PC-9 (cell line): Measurements from ENCODE around the gene XPO6. TPM values are rescaled to one million over a fixed set of nuclear protein-coding genes. Genes with fewer than 3 reads are reported as not detected.

Experiments
- BruUV-seq: library from RNA; stranded (reverse); fragments of 400-500 nt; replicated peaks from 2 replicates; lab custom pipeline; 2021; lab: Mats Ljungman, UMichigan
- CTCF ChIA-PET: fragments of 300-600 bp; sonication (Branson Sonifier 250); formaldehyde crosslinking; loops from one replicate; lab custom pipeline; 2022; ENCODE audit warnings: antibody characterized with exemption; lab: Charles Lee
- POLR2A ChIA-PET: fragments of 300-600 bp; sonication (Branson Sonifier 250); formaldehyde crosslinking; loops from one replicate; lab custom pipeline; 2022; ENCODE audit warnings: antibody characterized with exemption; ENCODE audit not compliant: unreplicated experiment; lab: Charles Lee
- DNase-seq, 2 experiments: peaks; one replicate each; pipeline versions ENCODE4 v3.0.0 to v3.0.0-alpha.2; 2015 to 2022; ENCODE audit warnings: mixed read lengths in 1 of 2
- H2AFZ ChIP-seq: fragments of 200-600 bp; sonication (generic); 2 replicates; pipeline ENCODE4 v1.8.1; 2017; ENCODE audit warnings: antibody characterized with exemption
- H3F3A ChIP-seq: fragments of 200-600 bp; sonication (generic); 2 replicates; pipeline ENCODE4 v1.8.1; 2017; ENCODE audit warnings: antibody characterized with exemption, mild to moderate bottlenecking, low read depth; ENCODE audit not compliant: insufficient read depth
- H3K27ac ChIP-seq: fragments of 200-600 bp; sonication (generic); 2 replicates; pipeline ENCODE4 v1.6.1; 2016; ENCODE audit warnings: mixed run types
- H3K27me3 ChIP-seq: fragments of 200-600 bp; sonication (generic); 2 replicates; pipeline ENCODE4 v1.6.1; 2016; ENCODE audit warnings: low read depth, mixed run types; ENCODE audit not compliant: insufficient read depth
- H3K36me3 ChIP-seq: fragments of 200-600 bp; sonication (generic); 2 replicates; pipeline ENCODE4 v1.6.1; 2016; ENCODE audit warnings: low read depth, mixed run types
- H3K4me1 ChIP-seq: fragments of 200-600 bp; sonication (generic); replicated peaks from 2 replicates; pipeline ENCODE4 v1.6.1; 2016; ENCODE audit warnings: mixed run types; ENCODE audit not compliant: insufficient read depth
- H3K4me2 ChIP-seq: fragments of 200-600 bp; sonication (generic); 2 replicates; pipeline ENCODE4 v1.6.1; 2017; ENCODE audit warnings: mixed run types
- H3K4me3 ChIP-seq: fragments of 200-600 bp; sonication (generic); 2 replicates; pipeline ENCODE4 v1.6.1; 2016; ENCODE audit warnings: mixed run types
- H3K79me2 ChIP-seq: fragments of 200-600 bp; sonication (generic); 2 replicates; pipeline ENCODE4 v1.6.1; 2017; ENCODE audit warnings: low read depth, mixed run types
- H3K9me2 ChIP-seq: fragments of 200-600 bp; sonication (generic); 2 replicates; pipeline ENCODE4 v1.8.1; 2017; ENCODE audit warnings: mild to moderate bottlenecking; ENCODE audit not compliant: insufficient read depth
- H3K9me3 ChIP-seq: fragments of 200-600 bp; sonication (generic); 2 replicates; pipeline ENCODE4 v1.8.1; 2016; ENCODE audit warnings: low read depth; ENCODE audit not compliant: insufficient read depth
- H4K20me1 ChIP-seq: fragments of 200-600 bp; sonication (generic); 2 replicates; pipeline ENCODE4 v1.8.1; 2017; ENCODE audit not compliant: insufficient read depth
- EZH2 ChIP-seq: fragments of 200-600 bp; sonication (generic); IDR thresholded peaks from 2 replicates; pipeline ENCODE4 v1.8.0; 2017; ENCODE audit warnings: antibody characterized with exemption, low read depth
- intact Hi-C: fragments of 100-400 bp; cut with micrococcal nuclease; formaldehyde crosslinking; loops from one replicate; pipeline ENCODE4 v1.10.0; 2022; ENCODE audit not compliant: unreplicated experiment
- total RNA-seq: library from RNA; stranded (reverse); gene quantifications from 2 replicates; pipeline ENCODE4 v1.2.3, GENCODE V29; 2021
- TF ChIP-seq, protein P1 (sequence below): fragments of 200-600 bp; sonication (generic); conservative IDR thresholded peaks from 2 replicates; pipeline ENCODE4 v1.6.1; 2017; ENCODE audit warnings: mixed run types, antibody characterized with exemption, mild to moderate bottlenecking, moderate library complexity

XPO6 gene
- total RNA-seq, 1 experiment from 2014 or later: 154 TPM

DNA sequence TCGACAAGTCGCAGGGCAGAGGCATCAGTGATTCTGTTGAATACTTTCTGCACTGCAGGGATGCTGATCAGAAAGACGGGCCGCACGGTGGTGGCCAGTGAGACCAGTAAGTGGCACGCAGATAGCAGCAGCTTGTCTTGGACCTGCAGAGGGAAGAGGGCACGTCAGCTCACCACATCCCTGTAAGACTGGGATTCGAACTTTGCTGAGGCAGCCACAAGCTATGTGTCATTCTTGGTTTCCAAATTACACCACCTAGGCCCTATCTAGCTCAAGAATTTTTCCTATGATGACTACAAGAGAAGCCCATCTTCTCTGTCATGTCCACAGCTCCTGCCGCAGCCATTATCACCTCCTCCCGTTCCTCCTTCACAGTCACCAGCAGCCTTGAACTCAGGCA is 98.9 kb downstream of the XPO6 start:
- TF ChIP-seq EZH2: no peak
- TF ChIP-seq, protein P1, sequence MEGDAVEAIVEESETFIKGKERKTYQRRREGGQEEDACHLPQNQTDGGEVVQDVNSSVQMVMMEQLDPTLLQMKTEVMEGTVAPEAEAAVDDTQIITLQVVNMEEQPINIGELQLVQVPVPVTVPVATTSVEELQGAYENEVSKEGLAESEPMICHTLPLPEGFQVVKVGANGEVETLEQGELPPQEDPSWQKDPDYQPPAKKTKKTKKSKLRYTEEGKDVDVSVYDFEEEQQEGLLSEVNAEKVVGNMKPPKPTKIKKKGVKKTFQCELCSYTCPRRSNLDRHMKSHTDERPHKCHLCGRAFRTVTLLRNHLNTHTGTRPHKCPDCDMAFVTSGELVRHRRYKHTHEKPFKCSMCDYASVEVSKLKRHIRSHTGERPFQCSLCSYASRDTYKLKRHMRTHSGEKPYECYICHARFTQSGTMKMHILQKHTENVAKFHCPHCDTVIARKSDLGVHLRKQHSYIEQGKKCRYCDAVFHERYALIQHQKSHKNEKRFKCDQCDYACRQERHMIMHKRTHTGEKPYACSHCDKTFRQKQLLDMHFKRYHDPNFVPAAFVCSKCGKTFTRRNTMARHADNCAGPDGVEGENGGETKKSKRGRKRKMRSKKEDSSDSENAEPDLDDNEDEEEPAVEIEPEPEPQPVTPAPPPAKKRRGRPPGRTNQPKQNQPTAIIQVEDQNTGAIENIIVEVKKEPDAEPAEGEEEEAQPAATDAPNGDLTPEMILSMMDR: no peak
- Histone ChIP-seq H3F3A (peaks cover 5% of the 10 kb centered on the region; the same call in 1 of the 2 replicates), H3K27me3 (no peaks in the 10 kb centered on the region), H3K4me3 (no peak overlapping the region), H3K4me2 (no peak overlapping the region), H4K20me1 (no peaks in the 10 kb centered on the region; the same call in 1 of the 2 replicates), H3K9me2 (no peaks in the 10 kb centered on the region), H3K36me3 (peaks cover 25% of the 10 kb centered on the region), H3K9me3 (no peaks in the 10 kb centered on the region), H3K4me1 (no peaks in the 10 kb centered on the region), H3K79me2 (no peaks in the 10 kb centered on the region), H2AFZ (no peak overlapping the region), H3K27ac (no peak overlapping the region)
- DNase-seq: no peak
- POLR2A ChIA-PET: no interaction called here
- no TSS peak for BruUV-seq
- CTCF ChIA-PET: interaction anchor here (0.5 kb wide), 1 partner anchor 164 kb away, joined by 4 read pairs; no protein-coding TSS in a partner anchor
- intact Hi-C loops: loop anchor here (5.0 kb wide), 1 partner anchor 49 kb away; no protein-coding TSS in a partner anchor

DNA sequence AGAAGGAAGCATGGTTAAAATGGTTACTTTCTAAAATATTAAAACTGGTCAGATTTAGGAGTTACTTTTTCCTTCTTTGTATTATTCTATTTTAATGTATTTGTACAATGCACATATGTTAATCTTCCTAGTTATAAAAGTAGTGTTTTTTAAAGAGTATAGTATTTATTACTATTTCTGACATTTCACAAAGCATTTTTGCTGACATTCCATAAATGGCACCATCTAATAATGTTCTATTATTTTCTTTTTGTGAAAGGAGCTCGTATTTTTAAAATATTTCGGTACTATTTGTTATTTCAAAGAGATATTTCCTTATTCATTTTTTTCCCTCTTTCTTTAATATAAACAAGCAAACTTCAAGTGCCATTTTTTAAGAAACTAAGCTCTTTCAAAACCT is 100.8 kb downstream of the XPO6 start:
- no peaks in the 10 kb centered on the region for H3K79me2 ChIP-seq
- H4K20me1 ChIP-seq: no peaks in the 10 kb centered on the region; the same call in 1 of the 2 replicates
- TF ChIP-seq, protein P1: no peak
- no peak for TF ChIP-seq EZH2
- H2AFZ ChIP-seq: no peak overlapping the region
- ChIA-PET CTCF (no interaction called here), POLR2A (no interaction called here)
- intact Hi-C loops: loop anchor here (5.0 kb wide), 1 partner anchor 51 kb away; no protein-coding TSS in a partner anchor
- no peak overlapping the region for H3K4me3 ChIP-seq
- H3K9me2 ChIP-seq: no peaks in the 10 kb centered on the region
- no peaks in the 10 kb centered on the region for H3K9me3 ChIP-seq
- no peak overlapping the region for H3K27ac ChIP-seq
- no peak overlapping the region for H3K4me2 ChIP-seq
- DNase-seq: no peak
- no peaks in the 10 kb centered on the region for H3K27me3 ChIP-seq
- H3F3A ChIP-seq: peaks cover 3% of the 10 kb centered on the region; the same call in 1 of the 2 replicates
- H3K4me1 ChIP-seq: peaks cover 11% of the 10 kb centered on the region
- peaks cover 29% of the 10 kb centered on the region for H3K36me3 ChIP-seq
- no TSS peak for BruUV-seq

DNA sequence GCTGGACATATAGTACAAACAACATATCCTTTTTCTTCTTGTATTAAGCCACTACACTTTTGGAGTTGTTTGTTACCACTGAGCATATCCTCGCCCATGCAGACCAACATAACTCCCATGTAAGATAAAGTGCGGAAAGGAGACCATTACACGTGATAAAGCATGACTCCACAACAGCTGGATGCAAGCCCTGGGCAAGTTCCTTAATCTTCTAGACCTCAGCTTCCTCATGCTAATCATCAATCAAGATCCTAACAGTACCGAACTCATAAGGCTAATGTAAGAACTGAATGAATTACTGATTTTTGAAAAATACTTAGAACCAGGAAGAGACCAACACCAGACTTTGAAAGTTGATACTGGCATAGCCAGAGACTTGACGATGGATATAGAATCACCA is 101.3 kb downstream of the XPO6 start:
- H3K36me3 ChIP-seq: peaks cover 28% of the 10 kb centered on the region
- H3K27me3 ChIP-seq: no peaks in the 10 kb centered on the region
- BruUV-seq: no TSS peak
- H3K4me2 ChIP-seq: no peak overlapping the region
- DNase-seq: no peak
- no peaks in the 10 kb centered on the region; the same call in 1 of the 2 replicates for H4K20me1 ChIP-seq
- CTCF ChIA-PET: no interaction called here
- H3K27ac ChIP-seq: no peak overlapping the region
- TF ChIP-seq, protein P1: no peak
- no peak for TF ChIP-seq EZH2
- no peaks in the 10 kb centered on the region for H3K9me3 ChIP-seq
- intact Hi-C loops: loop anchor here (5.0 kb wide), 1 partner anchor 52 kb away; no protein-coding TSS in a partner anchor
- peaks cover 3% of the 10 kb centered on the region; the same call in 1 of the 2 replicates for H3F3A ChIP-seq
- H3K4me3 ChIP-seq: no peak overlapping the region
- no peaks in the 10 kb centered on the region for H3K9me2 ChIP-seq
- H3K4me1 ChIP-seq: peaks cover 11% of the 10 kb centered on the region
- no peaks in the 10 kb centered on the region for H3K79me2 ChIP-seq
- POLR2A ChIA-PET: no interaction called here
- no peak overlapping the region for H2AFZ ChIP-seq
